Cortex of kidney (tissue), 1 donor: ENCODE measurements around the gene LBX1.
"Not testable (repeated sequence)": the region's sequence is repeated elsewhere in the genome, so short reads cannot be mapped to it uniquely, and the experiment has no call there.

ENCODE experiments used
- DNase-seq: peaks from one replicate; lab custom pipeline; 2025; lab: John Stamatoyannopoulos, UW

The LBX1 gene

GRCh38 chr10:101202667-101203066 is 26.6 kb downstream of the LBX1 start:
- not testable (repeated sequence) for DNase-seq

GRCh38 chr10:101198326-101198977 is 30.8 kb downstream of the LBX1 start:
- not testable (repeated sequence) for DNase-seq

- DNase-seq: no peak
Measured at GRCh38 chr10:101195921-101196320, 33.3 kb downstream of the LBX1 start.

GRCh38 chr10:101189461-101190401 is 39.5 kb downstream of the LBX1 start:
- DNase-seq: no peak

- DNase-seq: no peak
Measured at GRCh38 chr10:101188942-101189341, 40.3 kb downstream of the LBX1 start.

GRCh38 chr10:101183458-101184183 is 45.6 kb downstream of the LBX1 start:
- no peak for DNase-seq

- no peak for DNase-seq
Measured at GRCh38 chr10:101182936-101183335, 46.3 kb downstream of the LBX1 start.
